ENCODE measurements around the gene ANKS6.

ANKS6 gene

DNA sequence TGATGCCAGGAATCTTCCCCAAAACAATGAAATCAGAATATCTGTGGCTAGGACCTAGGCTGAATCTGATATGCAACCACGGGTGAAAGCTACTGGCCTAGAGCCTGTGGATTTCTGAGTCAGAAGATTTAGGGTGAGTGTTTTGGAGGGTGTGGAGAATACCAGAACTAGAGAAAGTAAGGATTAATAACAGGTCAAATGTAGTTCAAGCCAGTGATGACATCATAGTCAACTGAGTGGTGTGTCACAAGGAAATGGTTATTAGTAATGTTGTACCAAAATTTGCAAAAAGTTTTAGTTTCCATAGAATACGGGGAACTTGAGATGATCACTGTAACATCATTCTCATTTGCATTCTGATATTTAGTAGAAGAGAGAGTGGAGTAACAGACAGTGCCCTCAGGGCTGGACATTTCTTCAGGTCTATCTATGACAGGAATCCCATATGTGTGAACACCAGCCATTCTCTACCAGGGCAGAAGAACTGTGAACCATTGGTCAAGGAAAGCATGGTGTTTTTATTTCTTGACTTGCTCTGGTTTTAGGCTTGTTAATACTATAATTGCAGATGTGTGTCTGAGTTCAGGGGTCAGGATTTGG lies 14.8 kb upstream of the ANKS6 start:
- no peak for DNase-seq

DNA sequence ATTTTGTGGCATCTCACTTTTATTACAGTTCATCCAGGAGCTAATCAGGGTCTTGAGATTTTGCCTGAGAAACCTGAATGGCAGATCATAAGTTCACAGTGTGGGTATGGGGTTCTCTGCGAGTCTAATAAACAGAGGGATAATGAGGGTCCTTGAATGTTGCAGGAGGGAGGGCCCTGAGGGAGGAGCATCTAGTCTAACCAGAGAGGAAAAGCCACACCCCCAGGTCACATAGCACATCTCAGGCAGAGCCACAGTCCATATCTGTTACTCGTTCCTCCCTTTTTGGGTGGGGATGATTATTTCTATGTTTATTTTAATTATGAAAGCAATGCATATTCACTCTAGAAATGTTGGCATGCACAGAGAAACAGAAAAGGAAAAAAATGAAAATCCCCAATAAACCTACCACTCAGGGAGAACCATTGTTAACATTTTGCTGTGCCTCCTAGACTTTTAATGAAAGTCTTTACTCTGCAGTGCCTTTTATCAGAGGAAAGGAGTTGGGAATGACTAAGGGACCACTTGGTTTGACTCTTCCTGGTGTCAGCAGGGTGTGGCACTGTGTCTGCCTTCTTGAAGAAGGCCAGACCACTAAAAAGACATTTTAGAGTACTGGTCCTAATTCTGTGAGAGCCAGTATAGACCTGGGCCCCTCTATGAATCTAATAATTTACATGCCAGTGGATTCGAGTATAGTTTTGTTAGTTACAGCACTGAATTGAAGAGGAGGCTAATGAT lies 13.9 kb upstream of the ANKS6 start:
- no peak for DNase-seq

DNA sequence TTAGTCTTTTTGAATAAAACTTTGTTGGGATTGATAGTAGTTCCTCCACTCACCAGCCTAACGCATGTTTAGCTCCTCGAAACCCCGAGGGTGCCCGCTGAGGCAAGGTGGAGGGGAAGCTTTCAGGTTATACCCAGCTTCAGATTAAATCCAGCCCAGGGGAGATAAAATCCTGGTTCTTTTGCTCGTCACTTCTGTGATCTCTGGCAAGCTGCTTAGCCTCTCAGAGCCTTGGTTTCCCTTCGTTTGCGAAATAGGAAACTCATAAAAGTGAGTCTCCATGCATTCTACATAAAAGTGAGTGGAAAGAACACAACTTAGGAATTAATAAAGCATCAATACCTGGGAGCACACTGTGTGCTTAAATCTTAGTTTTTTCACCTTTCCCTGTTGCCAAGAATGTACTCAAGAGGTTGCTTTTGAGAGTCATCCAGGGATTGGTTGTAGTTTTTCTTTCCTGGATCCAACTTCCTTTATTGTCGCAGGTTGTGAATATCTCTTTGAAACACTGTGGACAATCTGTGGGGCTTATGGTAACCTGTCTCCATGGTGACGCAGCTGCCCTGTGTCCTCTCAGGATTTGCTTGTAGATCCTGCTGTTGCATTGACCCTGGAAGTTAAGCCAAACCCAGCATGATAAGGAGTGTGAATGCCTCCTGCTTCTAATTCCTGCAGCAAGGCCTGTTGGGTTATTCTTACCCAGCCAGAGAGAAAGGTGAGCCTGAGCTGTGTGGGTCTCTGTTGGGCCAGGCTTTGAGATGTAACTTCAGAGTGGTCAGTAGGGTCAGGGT lies 13.2 kb upstream of the ANKS6 start:
- no peak for DNase-seq

DNA sequence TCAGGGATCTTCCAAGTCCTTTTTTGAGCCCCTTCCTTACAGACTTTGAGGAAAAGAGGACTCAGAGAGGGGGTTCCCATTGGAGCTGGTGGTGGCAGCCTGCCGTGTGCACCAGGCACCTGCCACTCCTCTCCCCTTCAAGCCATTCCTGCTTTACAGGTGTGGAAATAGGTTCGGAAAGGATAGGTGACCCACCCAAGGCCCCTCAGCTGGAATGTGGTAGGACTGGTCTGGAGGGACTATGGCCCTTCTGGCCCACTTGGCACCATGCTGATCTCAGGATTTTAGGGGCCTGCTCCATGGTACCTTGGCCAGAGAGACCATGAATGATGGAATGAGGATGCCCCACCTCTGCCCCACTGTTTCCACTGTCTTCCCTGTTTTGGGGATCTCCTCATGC lies 12.5 kb upstream of the ANKS6 start:
- DNase-seq = no peak

DNA sequence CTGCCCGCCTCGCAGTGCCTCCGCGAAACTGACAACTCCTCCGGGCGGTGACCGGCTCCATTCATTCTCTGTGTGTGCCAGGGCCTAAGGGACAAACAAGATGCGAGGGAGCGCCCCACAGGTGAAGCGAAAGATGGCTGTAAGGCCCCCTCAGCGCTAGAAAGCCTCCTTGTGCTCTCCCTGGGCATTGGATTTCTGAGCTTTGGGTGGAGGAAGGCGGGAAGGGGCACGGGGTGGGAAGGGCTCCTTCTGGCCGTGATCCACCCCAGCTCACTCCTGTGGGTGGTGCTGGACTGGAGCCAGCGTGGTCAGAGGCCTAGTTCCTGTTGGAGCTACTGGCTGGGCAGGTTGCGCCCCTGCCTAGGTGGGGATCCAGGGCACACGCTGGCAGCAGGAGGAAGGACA lies 12.1 kb upstream of the ANKS6 start:
- no peak for DNase-seq

DNA sequence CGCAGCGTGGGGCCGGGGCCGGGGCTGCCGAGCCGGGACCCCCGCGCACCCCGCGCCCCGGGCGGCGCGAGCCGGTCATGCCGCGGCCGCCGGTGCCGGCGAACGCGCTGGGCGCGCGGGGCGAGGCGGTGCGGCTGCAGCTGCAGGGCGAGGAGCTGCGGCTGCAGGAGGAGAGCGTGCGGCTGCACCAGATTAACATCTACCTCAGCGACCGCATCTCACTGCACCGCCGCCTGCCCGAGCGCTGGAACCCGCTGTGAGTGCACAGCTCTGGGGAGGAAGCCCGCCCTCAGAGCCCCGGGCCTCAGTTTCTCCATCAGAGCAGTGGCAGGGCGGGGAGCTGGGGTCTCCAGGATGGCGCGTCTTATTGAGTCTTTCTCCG lies 11.4 kb upstream of the ANKS6 start:
- DNase-seq = no peak

DNA sequence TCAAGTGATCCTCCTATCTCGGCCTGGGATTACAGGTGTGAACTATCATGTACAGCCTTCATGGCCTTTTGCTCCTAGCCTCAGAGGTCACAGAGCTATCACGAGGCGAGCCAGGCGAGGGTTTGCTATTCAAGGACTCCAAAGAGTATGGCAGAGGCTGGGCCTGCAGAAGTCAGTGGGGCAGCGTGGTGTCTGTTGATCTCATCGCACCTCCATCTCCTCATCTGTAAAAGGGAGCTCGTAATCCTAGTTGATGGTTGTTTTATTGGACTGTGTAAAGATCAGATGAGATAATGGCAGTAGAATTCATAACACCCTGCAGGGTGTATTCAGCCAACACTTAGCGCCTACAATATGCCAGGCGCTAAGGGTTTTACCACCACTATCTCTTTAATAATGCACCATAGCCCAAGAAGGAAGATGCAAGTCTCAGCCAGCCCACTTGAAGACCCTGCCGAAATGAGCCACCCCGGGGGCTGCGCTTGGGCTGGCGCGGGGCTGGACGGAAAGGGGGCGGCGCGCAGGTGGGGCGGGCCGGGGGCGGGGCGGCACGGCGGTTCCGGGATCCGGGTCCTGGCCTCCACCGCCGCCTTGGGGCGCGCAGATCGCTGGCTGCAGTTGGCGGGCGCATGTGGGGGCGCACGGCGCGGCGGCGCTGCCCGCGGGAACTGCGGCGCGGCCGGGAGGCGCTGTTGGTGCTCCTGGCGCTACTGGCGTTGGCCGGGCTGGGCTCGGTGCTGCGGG lies 10.9 kb upstream of the ANKS6 start, which contains the start of gene GALNT12:
TSS of gene GALNT12 (plus strand) at position 601 of the 744 bp plus-strand sequence. CDS start at position 630, 29 bp downstream.
- DNase-seq = no peak

DNA sequence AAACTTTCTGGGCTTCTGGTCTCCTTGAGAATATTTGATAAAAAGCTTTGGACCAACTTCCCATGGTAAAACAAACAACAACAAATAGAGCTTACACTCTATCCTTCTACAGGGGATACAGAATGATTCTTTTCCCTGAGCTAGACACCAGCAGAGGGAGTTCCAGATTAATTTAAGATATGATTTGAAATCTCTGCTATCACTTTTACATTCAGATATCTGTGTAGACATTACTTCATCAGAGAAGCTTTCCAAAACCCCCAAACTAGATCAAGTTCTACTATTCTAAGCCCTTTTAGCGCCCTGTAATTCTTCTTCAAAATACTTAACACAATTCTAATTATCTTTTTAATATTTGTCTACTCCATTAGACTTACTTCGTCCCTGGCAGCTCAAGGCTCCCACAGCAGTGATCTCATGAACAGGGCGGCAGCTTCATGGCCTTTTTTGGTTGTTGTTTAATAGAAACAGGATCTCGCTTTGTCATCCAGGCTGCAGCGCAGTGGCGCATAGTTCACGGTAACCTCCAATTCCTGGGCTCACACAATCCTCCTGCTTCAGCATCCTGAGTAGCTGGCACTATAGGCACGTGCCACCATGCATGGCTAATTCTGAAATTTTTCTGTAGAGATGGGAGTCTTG lies 10.2 kb upstream of the ANKS6 start:
- DNase-seq = no peak

DNA sequence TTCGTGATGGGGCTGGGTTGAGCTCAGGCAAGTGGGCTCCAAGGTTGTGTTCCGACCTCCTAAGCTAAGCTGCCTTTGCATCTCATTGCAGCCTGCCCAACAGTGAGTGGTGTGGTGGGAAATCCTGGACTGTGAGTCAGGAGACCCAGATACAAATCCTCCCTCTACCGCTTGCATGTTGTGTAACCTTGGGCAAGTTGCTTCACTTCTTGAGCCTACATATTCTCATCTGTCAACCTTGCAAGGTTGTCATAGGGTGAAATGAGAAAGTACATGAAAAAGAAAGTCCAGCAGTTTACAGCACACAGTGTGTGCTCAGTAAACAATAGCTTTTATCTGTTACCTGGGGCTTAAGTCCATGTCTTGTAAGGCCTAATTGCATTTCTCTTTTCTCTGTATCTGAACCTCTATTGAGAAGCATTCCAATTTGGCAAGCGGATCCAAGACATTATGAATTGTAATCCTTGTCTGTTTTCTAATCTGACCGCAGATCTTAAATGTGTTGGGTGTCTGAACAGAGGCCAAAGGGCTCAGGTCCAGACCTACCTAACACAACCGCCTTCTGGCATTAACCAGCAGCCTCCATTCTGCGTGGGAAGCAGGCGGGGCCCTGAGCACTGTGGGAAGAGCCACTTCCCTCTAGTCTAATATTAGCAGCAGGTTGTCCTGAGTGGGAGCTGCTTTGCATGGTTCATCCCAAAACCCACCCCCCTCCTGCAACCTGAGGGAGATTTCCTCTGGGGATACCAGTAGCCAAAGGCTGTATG lies 9.3 kb upstream of the ANKS6 start:
- no peak for DNase-seq

DNA sequence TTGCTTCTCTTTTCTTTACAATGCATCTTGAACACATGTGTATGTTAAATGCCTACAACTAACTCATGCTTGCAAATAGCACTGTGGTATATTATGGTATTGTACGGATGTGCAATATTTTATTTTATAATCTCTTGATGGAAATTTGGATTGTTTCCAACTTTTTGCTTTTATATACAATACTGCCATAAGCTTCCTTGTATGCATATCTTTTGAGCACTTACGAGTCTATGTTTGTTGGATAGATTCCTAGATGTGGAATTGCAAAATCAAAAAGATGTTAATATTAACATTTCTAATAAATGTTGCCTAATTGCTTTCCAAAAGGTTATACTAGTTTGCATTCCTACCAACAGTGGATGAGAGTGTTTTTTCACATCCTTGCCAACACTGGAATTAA lies 7.7 kb upstream of the ANKS6 start:
- DNase-seq = no peak

DNA sequence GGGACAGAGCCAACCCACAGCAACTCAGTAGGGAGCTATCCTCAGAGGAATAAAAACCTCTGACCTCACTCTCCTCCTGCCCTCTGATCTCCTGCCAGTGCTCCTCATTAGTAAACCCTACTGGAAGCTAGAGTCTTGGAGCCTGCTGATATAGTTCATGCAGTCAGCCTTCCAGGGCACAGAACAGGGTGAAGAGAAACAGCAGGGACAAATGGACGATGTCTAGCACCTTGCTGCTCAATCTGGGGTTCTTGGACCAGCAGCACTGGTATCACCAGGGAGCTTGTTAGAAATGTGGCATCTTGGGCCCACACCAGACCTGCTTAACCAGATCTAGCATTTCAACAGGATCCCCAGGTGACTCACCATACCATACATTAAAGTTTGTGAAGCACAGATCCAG lies 5.6 kb upstream of the ANKS6 start:
- DNase-seq = no peak

DNA sequence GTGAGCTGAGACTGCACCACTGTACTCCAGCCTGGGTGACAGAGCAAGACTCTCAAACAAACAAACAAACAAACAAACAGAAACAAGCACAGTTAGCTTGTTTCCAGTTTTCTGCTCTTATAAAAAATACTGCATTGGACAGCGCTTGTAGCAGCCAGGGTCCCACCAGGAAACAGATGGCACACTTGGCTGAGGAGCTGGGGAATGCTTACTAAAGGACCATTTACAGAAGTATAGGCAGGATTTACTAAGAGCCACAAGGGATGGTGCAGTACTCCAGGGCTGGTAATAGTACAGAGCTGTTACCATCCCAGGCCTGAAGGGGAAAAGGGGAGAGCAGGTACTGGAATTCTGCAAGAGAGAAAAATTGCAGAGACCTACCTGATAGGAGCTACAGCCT lies 5.2 kb upstream of the ANKS6 start:
- DNase-seq = peak; percentile 70

DNA sequence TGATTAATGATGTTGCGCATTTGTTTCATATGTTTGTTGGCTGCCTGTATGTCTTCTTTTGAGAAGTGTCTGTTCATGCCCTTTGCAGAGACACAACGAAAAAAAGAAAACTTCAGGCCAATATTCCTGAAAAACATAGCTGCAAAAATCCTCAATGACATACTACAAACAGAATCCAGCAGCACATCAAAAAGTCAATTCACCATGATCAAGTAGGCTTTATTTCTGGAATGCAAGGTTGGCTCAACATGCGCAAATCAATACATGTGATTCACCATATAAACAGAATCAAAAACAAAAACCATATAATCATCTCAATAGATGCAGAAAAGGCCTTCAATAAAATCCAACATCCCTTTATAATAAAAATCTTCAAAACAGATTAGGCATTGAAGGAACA lies 1.9 kb upstream of the ANKS6 start:
- DNase-seq = no peak

DNA sequence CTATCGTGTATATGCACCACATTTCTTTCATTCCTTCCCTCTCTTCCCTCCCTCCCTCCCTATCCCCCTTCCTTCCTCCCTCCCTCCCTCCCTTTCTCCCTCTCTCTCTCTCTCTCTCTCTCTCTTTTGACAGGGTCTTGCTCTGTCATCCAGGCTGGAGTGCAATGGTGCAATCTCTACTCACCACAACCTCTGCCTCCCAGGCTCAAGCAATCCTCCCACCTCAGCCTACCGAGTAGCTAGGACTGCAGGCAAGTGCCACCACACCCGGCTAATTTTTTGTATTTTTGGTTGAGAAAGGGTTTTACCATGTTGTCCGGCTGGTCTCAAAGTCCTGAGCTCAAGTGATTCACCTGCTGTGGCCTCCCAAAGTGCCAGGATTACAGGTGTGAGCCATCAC lies 1.1 kb upstream of the ANKS6 start:
- DNase-seq = no peak

DNA sequence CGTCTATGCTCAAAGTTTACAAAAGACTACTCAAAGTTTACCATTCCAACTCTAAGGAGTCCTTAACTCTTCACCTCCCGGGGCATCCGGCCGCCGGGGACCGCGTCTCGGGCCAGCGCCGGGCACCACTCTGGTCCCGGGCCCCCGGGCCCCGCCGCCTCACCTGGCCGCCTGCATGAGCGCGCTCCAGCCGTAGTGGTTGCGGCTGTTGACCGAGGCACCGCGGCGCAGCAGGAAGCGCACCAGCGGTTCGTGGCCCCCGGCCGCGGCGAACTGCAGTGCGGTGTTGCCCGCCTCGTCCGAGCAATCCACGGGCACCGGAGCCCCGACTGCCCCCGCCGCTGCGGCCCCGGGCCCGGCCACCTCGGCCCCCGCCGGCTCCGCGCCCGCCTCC lies 388 bp downstream of the ANKS6 start:
- no peak for DNase-seq

DNA sequence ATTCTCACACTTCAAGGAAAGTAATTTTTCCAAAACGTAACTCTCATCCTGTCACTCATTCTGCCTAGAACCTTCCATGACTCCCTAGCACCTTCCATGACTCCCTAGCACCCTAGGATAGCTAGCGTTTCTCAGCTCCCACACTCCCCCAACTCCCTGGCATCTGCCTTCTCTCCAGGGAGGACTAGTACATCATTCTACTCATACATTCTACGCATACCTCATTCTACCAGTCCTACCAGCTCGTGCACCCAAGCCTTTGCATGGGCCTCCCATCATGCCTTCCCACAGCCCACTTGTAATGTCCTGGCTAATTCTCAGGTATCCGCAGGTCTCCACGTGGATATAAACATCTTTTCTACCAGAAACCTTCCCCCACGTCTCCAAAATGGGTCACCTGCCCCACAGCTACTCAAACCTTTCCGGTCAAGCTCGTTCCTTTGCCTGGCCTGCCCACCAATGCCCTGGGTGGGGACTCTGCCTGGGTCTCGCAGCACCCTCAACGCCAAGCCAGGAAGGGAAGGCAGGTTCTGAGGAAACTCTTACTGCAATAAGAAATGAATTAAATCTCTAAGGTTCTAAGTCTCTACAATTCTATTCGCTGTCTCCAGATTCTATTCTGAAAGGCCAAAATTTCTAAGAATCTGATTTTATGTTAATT lies 930 bp downstream of the ANKS6 start:
- DNase-seq = no peak

DNA sequence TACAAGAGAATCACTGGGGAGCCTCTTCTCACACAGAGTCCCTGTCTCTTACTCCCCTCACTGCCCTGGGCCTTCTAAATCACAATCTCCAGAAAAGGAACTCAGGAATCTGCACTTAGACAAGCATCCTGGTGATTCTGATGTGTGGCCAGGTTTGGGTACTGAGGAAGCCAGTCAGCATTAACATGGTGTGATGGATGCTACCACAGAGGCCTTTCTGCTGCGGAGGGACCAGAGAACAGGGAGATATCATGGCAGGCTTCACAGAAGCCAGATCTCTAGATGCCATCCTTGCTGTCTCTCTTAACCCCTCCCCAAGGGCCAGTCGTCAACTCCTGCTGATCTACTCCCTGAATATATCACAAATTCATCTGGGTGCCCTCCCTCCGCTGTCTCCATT lies 1.6 kb downstream of the ANKS6 start:
- DNase-seq = no peak

DNA sequence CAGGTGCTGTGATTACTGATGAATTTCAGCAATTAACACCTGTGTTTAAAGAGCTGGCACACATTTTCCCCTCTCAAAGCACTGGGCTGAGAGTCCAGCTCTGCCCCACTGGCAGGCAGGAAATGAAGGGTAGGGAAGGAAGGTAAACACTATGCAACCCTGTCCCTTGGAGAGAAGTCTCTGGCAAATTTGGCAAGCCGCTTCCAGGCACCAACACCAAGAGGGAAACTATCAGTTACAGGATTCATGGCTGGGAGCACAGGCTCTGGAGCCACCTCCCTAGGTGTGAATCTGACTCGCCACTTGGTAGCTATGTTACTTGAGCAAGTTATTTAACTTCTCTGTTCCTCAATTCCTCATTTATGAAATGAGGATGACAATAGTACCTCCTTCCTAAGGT lies 3.3 kb downstream of the ANKS6 start:
- DNase-seq = no peak

DNA sequence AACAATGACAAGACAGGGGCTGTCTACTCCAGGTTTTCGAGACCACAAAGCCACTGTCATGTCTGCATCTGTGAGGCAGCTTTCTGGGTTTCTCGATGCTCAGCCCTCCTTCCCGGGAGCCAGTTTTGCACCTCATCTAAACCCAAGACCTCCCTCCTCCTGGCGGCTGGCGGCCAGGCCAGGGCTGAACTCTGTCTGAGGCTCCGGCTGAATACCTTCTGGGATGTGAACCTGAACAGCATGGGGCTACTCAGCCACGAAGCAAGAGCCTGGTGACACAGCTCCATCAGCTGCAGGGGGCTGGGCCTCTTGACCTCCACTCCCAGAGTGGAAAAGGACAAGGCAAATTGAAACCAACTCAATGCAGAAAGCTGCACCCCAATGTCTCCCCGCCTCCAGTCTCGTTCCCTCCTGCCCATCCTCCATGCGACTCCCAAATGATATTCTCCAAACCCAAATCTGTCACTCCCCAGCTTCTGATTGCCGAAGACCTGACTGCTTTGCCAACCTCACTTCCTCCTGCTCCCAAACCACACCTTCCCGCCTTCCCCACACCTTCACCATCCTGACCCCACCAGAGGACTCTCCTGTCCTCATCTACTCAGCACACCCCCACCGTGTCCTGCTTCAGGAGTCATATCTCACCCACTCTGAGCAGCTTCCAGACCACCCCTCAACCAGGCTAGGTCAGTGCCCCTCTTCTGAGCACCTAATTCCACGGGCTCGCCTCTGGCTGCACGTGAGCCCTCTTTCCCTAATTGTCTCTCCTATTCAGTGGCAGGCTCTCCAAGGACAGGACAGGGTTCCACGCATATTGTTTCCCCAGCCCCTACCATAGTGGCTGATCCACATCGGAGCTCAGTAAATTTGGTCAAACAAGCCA lies 4.5 kb downstream of the ANKS6 start:
- no peak for DNase-seq

DNA sequence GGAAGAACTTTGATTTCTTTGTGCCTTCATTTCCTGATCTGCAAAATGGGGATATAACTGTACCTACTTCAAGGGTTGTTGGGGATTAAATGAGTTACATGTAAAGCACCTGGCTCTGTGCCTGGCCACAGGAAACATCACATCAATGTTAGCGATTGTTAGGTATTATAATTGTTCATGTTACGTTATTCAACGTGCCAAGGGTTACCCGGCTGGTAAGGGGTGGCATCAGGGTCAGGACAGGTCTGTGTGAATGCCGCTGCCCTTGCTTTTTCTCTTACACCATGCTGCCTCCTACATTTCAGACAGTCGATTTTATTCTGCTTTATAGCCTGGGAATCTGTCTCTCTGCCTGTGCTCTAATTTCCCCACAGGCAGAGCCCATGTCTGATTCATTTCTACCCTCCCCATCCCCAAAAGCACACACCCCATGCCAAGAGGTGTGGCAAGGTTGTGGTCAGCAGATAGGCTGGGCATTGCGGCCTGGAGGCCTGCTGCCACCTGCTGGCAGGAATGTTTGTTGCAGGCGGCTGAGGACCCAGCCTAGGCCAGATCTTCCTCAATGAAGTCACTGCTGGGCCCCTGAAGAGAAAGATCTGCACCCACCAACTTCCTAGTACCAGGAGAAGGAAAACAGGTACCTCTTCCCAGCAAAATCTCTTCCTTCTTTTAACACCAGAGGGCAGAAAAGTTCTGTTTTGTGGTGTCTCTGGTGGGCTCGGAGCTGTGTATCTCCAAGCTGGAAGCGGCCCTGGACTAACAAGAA lies 5.3 kb downstream of the ANKS6 start:
- DNase-seq = no peak

All from NCI-H446 treated with DMSO at 0.1 percent for 48 hours (cell line).